Stomach (tissue), 9 donors: Measurements from ENCODE around the gene MOB2. TPM values are rescaled to one million over a fixed set of nuclear protein-coding genes. Genes with fewer than 3 reads are reported as not detected.
"Not testable (repeated sequence)": the region's sequence is repeated elsewhere in the genome, so short reads cannot be mapped to it uniquely, and the experiment has no call there.

Experiments
- DNase-seq, 2 donors: peaks; one replicate each; pipeline versions ENCODE4 v3.0.0 to v3.0.0-alpha.2; 2013 to 2019
- H3K27ac ChIP-seq, 5 donors: fragments of 200-600 bp in 4 of 5; sonication (generic) in 4 of 5; one replicate each; pipeline ENCODE4 v1.5.1; 2013 to 2019; ENCODE audit warnings: mild to moderate bottlenecking in 1 of 5, moderate library complexity in 1 of 5
- H3K27me3 ChIP-seq, 3 donors: fragments of 200-600 bp; sonication (generic); one replicate each; pipeline ENCODE4 v1.5.1; 2017 to 2019; ENCODE audit warnings: mixed run types in 1 of 3
- H3K36me3 ChIP-seq, 4 donors: fragments of 200-600 bp; sonication (generic); 1 replicate in 3 of 4; 2 replicates in 1 of 4; pipeline ENCODE4 v1.5.1; 2016 to 2019
- H3K4me1 ChIP-seq, 4 donors: fragments of 200-600 bp; sonication (generic); one replicate each; pipeline ENCODE4 v1.5.1; 2016 to 2019
- H3K4me3 ChIP-seq, 4 donors: fragments of 200-600 bp; sonication (generic) in 3 of 4; one replicate each; pipeline ENCODE4 v1.5.1; 2016 to 2019; ENCODE audit warnings: mild to moderate bottlenecking in 1 of 4
- H3K9me3 ChIP-seq, 4 donors: fragments of 200-600 bp; sonication (generic); one replicate each; pipeline ENCODE4 v1.5.1; 2016 to 2019
- EP300 ChIP-seq: sonication (generic); formaldehyde crosslinking; IDR thresholded peaks from one replicate; pipeline ENCODE4 v1.6.1; 2017; ENCODE audit warnings: antibody characterized with exemption
- POLR2A ChIP-seq, 4 donors: fragments of 450-650 bp; IDR thresholded peaks; one replicate each; pipeline ENCODE4 v1.6.1; 2016; ENCODE audit warnings: antibody characterized with exemption in 4 of 4, control low read depth in 2 of 4, mild to moderate bottlenecking in 1 of 4, moderate library complexity in 1 of 4
- POLR2AphosphoS5 ChIP-seq, 3 donors: sonication (generic); formaldehyde crosslinking; IDR thresholded peaks; one replicate each; pipeline ENCODE4 v1.6.1; 2016; ENCODE audit warnings: antibody characterized with exemption in 3 of 3
- WGBS, 5 donors: extraction: QIAGEN DNeasy Blood & Tissue Kit in 3 of 5; methylation state at CpG; one replicate each; pipeline versions ENCODE4 v1.1.5 to v1.1.7; 2013 to 2018; 5-methylcytosine and 5-hydroxymethylcytosine counted together
- intact Hi-C: fragments of 100-400 bp; cut with DNase I; formaldehyde crosslinking; loops from one replicate; pipeline ENCODE4 v1.15.1; 2023; ENCODE audit warnings: low total_unique reads
- polyA plus RNA-seq, 3 donors: library from polyadenylated mRNA; stranded (reverse); fragments of 200-250 nt; gene quantifications; one replicate each; pipeline ENCODE4 v1.2.3, GENCODE V29; 2013
- total RNA-seq, 5 donors: library from RNA; depleted of rRNA; stranded (reverse); fragments of >200 nt; gene quantifications; one replicate each; pipeline versions ENCODE4 v1.1.0 to v1.2.3, GENCODE V29; 2014 to 2016
- TF ChIP-seq, protein P1 (sequence below), 7 experiments: fragments of 450-650 bp in 4 of 7; fragments of 200-600 bp in 3 of 7; sonication (generic) in 3 of 7; IDR thresholded peaks; one replicate each; pipeline ENCODE4 v1.5.1; 2016 to 2019; ENCODE audit warnings: antibody characterized with exemption in 7 of 7, control low read depth in 2 of 7, mild to moderate bottlenecking in 1 of 7
- donor health status: healthy with polysubstance abuse.
- donor health status: Bipolar disorder and iron deficiency.
- donor health status: healthy.

Gene MOB2
- total and polyA plus RNA-seq, 8 donors, result 11.3 to 46.3 (median 27.3) TPM

DNA sequence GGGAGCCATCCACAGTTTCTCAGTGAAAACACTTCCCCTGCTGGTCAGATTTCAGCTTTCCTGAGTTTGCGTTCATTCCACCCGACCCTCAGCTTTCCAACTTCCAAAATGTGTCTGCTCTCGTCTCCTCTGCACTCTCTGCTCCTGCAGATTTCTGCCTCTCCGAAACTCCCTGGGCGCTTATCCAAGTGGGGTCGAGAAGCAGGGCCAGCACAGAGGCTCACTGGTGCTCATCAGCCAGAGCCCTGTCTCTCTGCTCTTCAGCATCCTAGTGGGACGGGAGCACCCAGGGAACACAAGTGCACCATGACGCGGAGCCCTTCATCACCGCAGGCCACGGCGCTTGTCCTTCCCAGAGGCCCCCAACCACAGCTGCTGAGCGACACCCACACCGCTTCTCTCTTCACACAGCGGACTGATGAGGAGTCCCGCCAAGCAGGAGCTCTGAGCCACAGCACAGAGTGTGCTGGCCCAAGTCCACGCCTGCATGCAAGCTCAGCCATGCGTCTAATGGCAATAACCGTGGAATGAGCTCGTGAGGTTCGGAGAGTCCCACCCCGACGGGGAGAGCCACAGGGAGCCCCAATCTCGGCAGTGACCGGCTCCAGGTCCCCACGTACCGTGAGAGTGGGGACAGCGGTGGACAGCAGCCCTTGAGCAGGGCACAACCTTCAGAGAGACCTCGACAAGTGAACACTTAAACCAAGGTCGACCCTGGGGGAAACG is 27.9 kb upstream of the MOB2 start:
- no peak overlapping the region for H3K4me3 ChIP-seq
- no peak overlapping the region for H3K27ac ChIP-seq
- peak in 1 of 2 donors; percentile 51 for DNase-seq
- H3K9me3 ChIP-seq, result no peaks in the 10 kb centered on the region
- TF ChIP-seq POLR2A (IDR thresholded peaks at IDR 0.05) (no peak), EP300 (no peak), POLR2AphosphoS5 (IDR thresholded peaks at IDR 0.05) (no peak)
- TF ChIP-seq, protein P1, sequence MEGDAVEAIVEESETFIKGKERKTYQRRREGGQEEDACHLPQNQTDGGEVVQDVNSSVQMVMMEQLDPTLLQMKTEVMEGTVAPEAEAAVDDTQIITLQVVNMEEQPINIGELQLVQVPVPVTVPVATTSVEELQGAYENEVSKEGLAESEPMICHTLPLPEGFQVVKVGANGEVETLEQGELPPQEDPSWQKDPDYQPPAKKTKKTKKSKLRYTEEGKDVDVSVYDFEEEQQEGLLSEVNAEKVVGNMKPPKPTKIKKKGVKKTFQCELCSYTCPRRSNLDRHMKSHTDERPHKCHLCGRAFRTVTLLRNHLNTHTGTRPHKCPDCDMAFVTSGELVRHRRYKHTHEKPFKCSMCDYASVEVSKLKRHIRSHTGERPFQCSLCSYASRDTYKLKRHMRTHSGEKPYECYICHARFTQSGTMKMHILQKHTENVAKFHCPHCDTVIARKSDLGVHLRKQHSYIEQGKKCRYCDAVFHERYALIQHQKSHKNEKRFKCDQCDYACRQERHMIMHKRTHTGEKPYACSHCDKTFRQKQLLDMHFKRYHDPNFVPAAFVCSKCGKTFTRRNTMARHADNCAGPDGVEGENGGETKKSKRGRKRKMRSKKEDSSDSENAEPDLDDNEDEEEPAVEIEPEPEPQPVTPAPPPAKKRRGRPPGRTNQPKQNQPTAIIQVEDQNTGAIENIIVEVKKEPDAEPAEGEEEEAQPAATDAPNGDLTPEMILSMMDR (IDR thresholded peaks at IDR 0.05), result no peak
- intact Hi-C loops, result loop anchor here (10.0 kb wide), 1 partner anchor 220 kb away; no protein-coding TSS in a partner anchor
- peaks cover 22 to 74% (median 46%) of the 10 kb centered on the region in 4 donors for H3K4me1 ChIP-seq
- no peaks in the 10 kb centered on the region for H3K27me3 ChIP-seq
- 84 to 88% (median 87%) methylated on average over 23 to 31 of the region's 31 CpGs for WGBS, 5 donors
- no peaks in the 10 kb centered on the region for H3K36me3 ChIP-seq

GRCh38 chr11:1513326-1514296 is 27.0 kb upstream of the MOB2 start:
- Histone ChIP-seq H3K36me3 (no peaks in the 10 kb centered on the region), H3K27me3 (no peaks in the 10 kb centered on the region), H3K9me3 (no peaks in the 10 kb centered on the region), H3K27ac (no peak overlapping the region), H3K4me3 (no peak overlapping the region), H3K4me1 (peaks cover 24 to 83% (median 53%) of the 10 kb centered on the region in 4 donors)
- DNase-seq, result no peak
- TF ChIP-seq, protein P1 (IDR thresholded peaks at IDR 0.05), result no peak
- TF ChIP-seq POLR2AphosphoS5 (IDR thresholded peaks at IDR 0.05), result no peak
- TF ChIP-seq EP300, result no peak
- TF ChIP-seq POLR2A (IDR thresholded peaks at IDR 0.05), result no peak
- WGBS, 5 donors, result 73 to 85% (median 82%) methylated on average over 23 of the region's 23 CpGs
- intact Hi-C loops, result loop anchor here (10.0 kb wide), 1 partner anchor 219 kb away; no protein-coding TSS in a partner anchor

DNA sequence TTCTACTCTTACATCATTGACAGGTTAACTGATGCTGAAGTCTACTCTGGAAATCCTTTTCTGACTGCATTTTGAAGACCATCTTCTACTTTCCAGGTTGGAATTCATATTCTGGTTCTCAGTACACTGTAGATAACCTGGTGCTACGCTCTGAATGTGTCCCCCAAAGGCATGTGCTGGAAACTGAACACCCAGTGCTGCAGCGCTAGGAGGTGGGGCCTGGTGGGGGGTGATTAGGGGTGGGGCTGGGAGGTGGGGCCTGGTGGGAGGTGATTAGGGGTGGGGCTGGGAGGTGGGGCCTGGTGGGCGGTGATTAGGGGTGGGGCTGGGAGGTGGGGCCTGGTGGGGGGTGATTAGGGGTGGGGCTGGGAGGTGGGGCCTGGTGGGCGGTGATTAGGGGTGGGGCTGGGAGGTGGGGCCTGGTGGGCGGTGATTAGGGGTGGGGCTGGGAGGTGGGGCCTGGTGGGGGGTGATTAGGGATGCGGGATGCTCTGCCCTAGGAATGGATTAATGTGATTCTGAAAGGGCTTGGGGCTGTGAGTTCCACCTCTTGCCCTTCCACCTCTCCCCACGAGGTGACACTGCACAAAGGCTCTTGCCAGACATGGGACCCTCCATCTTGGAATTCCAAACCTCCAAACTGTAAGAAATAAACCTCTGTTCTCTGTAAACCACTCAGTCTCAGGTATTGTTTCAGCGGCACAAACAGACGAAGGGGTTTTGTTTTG is 26.1 kb upstream of the MOB2 start:
- not testable (repeated sequence) for H3K4me3 ChIP-seq, DNase-seq, H3K27ac ChIP-seq, H3K36me3 ChIP-seq, H3K27me3 ChIP-seq, H3K9me3 ChIP-seq
- H3K4me1 ChIP-seq, result peaks cover 28 to 84% (median 60%) of the 10 kb centered on the region in 4 donors
- intact Hi-C loops, result loop anchor here (10.0 kb wide), 1 partner anchor 218 kb away; no protein-coding TSS in a partner anchor
- 64 to 74% (median 72%) methylated on average over 6 to 9 of the region's 9 CpGs for WGBS, 5 donors

DNA sequence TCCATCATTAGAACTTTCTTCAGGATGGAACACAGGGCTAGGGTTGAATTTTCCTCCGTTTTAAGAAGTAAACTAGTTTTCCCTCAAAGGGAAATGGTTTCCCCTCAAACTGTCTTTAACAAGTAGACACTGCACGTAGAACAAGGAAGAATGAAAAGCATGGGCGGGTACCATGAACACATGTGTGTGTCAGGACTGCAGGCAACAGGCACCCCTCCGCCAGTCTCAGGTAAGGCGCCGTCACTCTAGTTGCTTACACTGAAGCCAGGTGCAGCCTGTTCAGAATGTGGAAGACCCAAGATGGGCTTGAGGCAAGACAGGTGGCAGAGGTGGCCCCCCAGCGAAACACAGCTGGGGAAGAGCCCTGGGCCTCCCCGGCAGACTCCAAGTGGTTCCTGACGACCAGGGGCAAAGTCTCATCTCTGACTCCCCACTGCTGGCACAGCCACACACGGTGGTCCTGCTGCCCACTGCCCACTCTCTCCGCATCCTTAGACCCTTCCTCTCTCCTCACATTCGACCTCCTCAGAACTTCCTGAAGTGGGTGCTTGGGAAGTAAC is 25.4 kb upstream of the MOB2 start:
- no peaks in the 10 kb centered on the region for H3K36me3 ChIP-seq
- peaks cover 29 to 84% (median 61%) of the 10 kb centered on the region in 4 donors for H3K4me1 ChIP-seq
- H3K27ac ChIP-seq, result no peak overlapping the region
- H3K4me3 ChIP-seq, result no peak overlapping the region
- H3K27me3 ChIP-seq, result no peaks in the 10 kb centered on the region
- 80 to 89% (median 85%) methylated on average over 12 of the region's 12 CpGs for WGBS, 5 donors
- no peaks in the 10 kb centered on the region for H3K9me3 ChIP-seq
- TF ChIP-seq, protein P1 (IDR thresholded peaks at IDR 0.05), result no peak
- no peak for TF ChIP-seq POLR2AphosphoS5 (IDR thresholded peaks at IDR 0.05)
- no peak for TF ChIP-seq EP300
- no peak for TF ChIP-seq POLR2A (IDR thresholded peaks at IDR 0.05)
- DNase-seq, result no peak
- intact Hi-C loops, result loop anchor here (10.0 kb wide), 1 partner anchor 217 kb away; no protein-coding TSS in a partner anchor
